HG03064 (cell line): ENCODE measurements around the gene LRRC74B.
"Not testable (repeated sequence)": the region's sequence is repeated elsewhere in the genome, so short reads cannot be mapped to it uniquely, and the experiment has no call there.

Experiments
- ATAC-seq: cut with Tn5 transposase; IDR thresholded peaks from one replicate; pipeline ENCODE4 v1.9.1; 2021; ENCODE audit warnings: low read depth; ENCODE audit not compliant: unreplicated experiment

LRRC74B gene

GRCh38 chr22:21073482-21073881 is 27.7 kb downstream of the LRRC74B start:
- no peak for ATAC-seq

- no peak for ATAC-seq
These were observed 28.5 kb downstream of the LRRC74B start for GRCh38 chr22:21074102-21074715.

GRCh38 chr22:21075516-21076138 is 29.9 kb downstream of the LRRC74B start:
- no peak for ATAC-seq

GRCh38 chr22:21076912-21077625 is 31.3 kb downstream of the LRRC74B start:
- ATAC-seq, result no peak

- no peak for ATAC-seq
These were observed 32.2 kb downstream of the LRRC74B start for GRCh38 chr22:21077884-21078508.

- no peak for ATAC-seq
These were observed 33.2 kb downstream of the LRRC74B start for GRCh38 chr22:21078916-21079315.

GRCh38 chr22:21079493-21079892 is 33.7 kb downstream of the LRRC74B start:
- no peak for ATAC-seq

GRCh38 chr22:21080435-21081137 is 34.8 kb downstream of the LRRC74B start:
- ATAC-seq, result no peak

- ATAC-seq, result no peak
These were observed 36.5 kb downstream of the LRRC74B start for GRCh38 chr22:21082248-21082647.

GRCh38 chr22:21087119-21087518 is 41.4 kb downstream of the LRRC74B start:
- no peak for ATAC-seq

- ATAC-seq, result not testable (repeated sequence)
These were observed 42.2 kb downstream of the LRRC74B start for GRCh38 chr22:21087926-21088325.

GRCh38 chr22:21091220-21091619 is 45.5 kb downstream of the LRRC74B start:
- ATAC-seq, result not testable (repeated sequence)

- ATAC-seq, result no peak
These were observed 47.2 kb downstream of the LRRC74B start for GRCh38 chr22:21092797-21093554.

- ATAC-seq, result not testable (repeated sequence)
These were observed 47.9 kb downstream of the LRRC74B start for GRCh38 chr22:21093555-21094137.

GRCh38 chr22:21094911-21095772 is 49.4 kb downstream of the LRRC74B start:
- no peak for ATAC-seq

- no peak for ATAC-seq
These were observed 50.0 kb downstream of the LRRC74B start for GRCh38 chr22:21095773-21096107.

- ATAC-seq, result not testable (repeated sequence)
These were observed 51.1 kb downstream of the LRRC74B start for GRCh38 chr22:21096878-21097277.

- ATAC-seq, result no peak
These were observed 52.4 kb downstream of the LRRC74B start for GRCh38 chr22:21098099-21098671.
